Heart left ventricle (tissue), 13 donors: ENCODE data around the gene ZMAT3.

ENCODE experiments used
- POLR2A ChIP-seq, 2 donors: fragments of 450-650 bp; IDR thresholded peaks; one replicate each; pipeline ENCODE4 v1.6.1; 2017; ENCODE audit warnings: antibody characterized with exemption in 2 of 2, mild to moderate bottlenecking in 2 of 2, moderate library complexity in 2 of 2
- TF ChIP-seq, protein P1 (sequence below), 12 donors: fragments of 200-600 bp; sonication (generic) in 4 of 12; IDR thresholded peaks; one replicate each; pipeline versions ENCODE4 v1.5.0 to v1.8.0; 2018 to 2022; ENCODE audit warnings: antibody characterized with exemption in 12 of 12, mild to moderate bottlenecking in 5 of 12
- donor health status: ischemic (EF 13 %, LVEDD 7.1; RV severe dilation, severe dysfunction).
- donor health status: DM: no; HTN: yes; CAD: no.
- donor health status: DM: no; HTN: no; CAD: no.
- donor health status: ischemic (EF 25% LVEDD 6.9; RV normal size, moderate dysfunction).
- donor health status: ischemic (EF 25% LVEDD 5.7; RV mildly dilated, moderate dysfunction).
- donor health status: ischemic (EF 35%, LVEDD 5.7; RV mildly dilated, moderate dysfunction).
- donor health status: nonischemic (EF 11% LVEDD 7.7; RV severe dilation, severe dysfunction).
- donor health status: DM: yes; HTN: yes; CAD: no.
- donor health status: PGD.
- donor health status: ischemic (EF 29% LVEDD 5.4; RV normal size, mild dysfunction).
- donor health status: nonischemic (EF 23%, LVEDD 6.1; RV moderate dilation, normal function).

DNA sequence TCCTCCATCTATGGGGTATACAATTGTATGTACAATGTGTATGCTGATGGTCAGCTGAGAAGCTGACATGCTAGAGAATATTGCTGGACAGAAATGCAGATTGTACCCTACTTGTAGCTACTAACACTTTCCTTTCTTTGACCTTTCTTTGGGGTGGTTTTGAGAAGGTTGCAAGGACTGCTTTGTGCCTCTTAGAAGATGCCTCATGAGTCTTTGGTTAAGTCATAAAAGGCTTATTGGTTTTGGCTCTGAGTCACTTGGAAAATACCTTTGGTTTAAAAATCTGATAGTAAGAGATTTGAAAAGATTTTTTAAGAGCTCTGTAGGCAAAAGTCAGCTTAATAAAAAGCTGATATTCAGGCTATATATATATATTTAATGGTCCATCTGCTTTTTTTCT is 71.5 kb downstream of the ZMAT3 start:
- TF ChIP-seq, protein P1, sequence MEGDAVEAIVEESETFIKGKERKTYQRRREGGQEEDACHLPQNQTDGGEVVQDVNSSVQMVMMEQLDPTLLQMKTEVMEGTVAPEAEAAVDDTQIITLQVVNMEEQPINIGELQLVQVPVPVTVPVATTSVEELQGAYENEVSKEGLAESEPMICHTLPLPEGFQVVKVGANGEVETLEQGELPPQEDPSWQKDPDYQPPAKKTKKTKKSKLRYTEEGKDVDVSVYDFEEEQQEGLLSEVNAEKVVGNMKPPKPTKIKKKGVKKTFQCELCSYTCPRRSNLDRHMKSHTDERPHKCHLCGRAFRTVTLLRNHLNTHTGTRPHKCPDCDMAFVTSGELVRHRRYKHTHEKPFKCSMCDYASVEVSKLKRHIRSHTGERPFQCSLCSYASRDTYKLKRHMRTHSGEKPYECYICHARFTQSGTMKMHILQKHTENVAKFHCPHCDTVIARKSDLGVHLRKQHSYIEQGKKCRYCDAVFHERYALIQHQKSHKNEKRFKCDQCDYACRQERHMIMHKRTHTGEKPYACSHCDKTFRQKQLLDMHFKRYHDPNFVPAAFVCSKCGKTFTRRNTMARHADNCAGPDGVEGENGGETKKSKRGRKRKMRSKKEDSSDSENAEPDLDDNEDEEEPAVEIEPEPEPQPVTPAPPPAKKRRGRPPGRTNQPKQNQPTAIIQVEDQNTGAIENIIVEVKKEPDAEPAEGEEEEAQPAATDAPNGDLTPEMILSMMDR (IDR thresholded peaks at IDR 0.05), result no peak
- no peak for TF ChIP-seq POLR2A (IDR thresholded peaks at IDR 0.05)
